Left renal pelvis (tissue), 4 donors: ENCODE measurements around the gene CRY1. TPM values are rescaled to one million over a fixed set of nuclear protein-coding genes. Genes with fewer than 3 reads are reported as not detected.

ENCODE experiments used
- polyA plus RNA-seq, 4 donors: library from polyadenylated mRNA; unstranded; fragments of 120-200 nt; gene quantifications; one replicate each; pipeline ENCODE4 v1.2.1, GENCODE V29; 2013; ENCODE audit not compliant: insufficient read length in 4 of 4

The CRY1 gene
- polyA plus RNA-seq, 4 donors, result 21.9 to 31.8 (median 29.8) TPM

Other genes with a start within 250 kb of the CRY1 start
- 100 to 1,000 TPM in 2 of 4 donors, 10 to 100 TPM in 2; 83.3 to 121 (median 94.2) TPM for gene TMEM263, start 137.6 kb downstream of the CRY1 start, polyA plus RNA-seq
- gene MTERF2, start 106.4 kb downstream of the CRY1 start, polyA plus RNA-seq, result 10 to 100 TPM; 25.7 to 39.3 (median 31.7) TPM